Stimulated activated CD4-positive, alpha-beta T cell treated with anti-CD3 and anti-CD28 coated beads, TNF-alpha, amount 100 ng/mL, for 4 hours (primary cell): ENCODE results near the gene TMEM208.

Experiments
- DNase-seq, 3 experiments: peaks; one replicate each; pipeline ENCODE4 v3.0.0-alpha.2; 2020; ENCODE audit warnings: low read depth in 3 of 3

TMEM208 gene

GRCh38 chr16:67277999-67278772 is 51.3 kb downstream of the TMEM208 start:
- no peak for DNase-seq
